Osteoblast (primary cell): ENCODE results near the gene CCDC138. TPM values are rescaled to one million over a fixed set of nuclear protein-coding genes. Genes with fewer than 3 reads are reported as not detected.

Experiments
- DNase-seq: peaks from one replicate; pipeline ENCODE4 v3.0.0; 2011; ENCODE audit warnings: low spot score, mixed read lengths; ENCODE audit not compliant: insufficient read length; ENCODE audit errors: missing footprints
- H2AFZ ChIP-seq: 2 replicates; pipeline ENCODE4 v1.6.0; 2011; ENCODE audit warnings: mild to moderate bottlenecking, low read length
- H3K27ac ChIP-seq: 2 replicates; pipeline ENCODE4 v1.5.1; 2011; ENCODE audit warnings: mild to moderate bottlenecking, low read depth, low read length, moderate library complexity
- H3K27me3 ChIP-seq: 2 replicates; pipeline ENCODE4 v1.6.0; 2012; ENCODE audit warnings: mild to moderate bottlenecking, control low read depth, inconsistent platforms, low read length, moderate library complexity; ENCODE audit not compliant: insufficient read depth
- H3K36me3 ChIP-seq: 2 replicates; pipeline ENCODE4 v1.5.1; 2011; ENCODE audit warnings: mild to moderate bottlenecking, low read length, control low read depth, moderate library complexity; ENCODE audit not compliant: insufficient read depth
- H3K4me1 ChIP-seq: 2 replicates; pipeline ENCODE4 v1.5.1; 2011; ENCODE audit warnings: mild to moderate bottlenecking, low read length, control low read depth, moderate library complexity; ENCODE audit not compliant: insufficient read depth
- H3K4me2 ChIP-seq: 2 replicates; pipeline ENCODE4 v1.6.0; 2011; ENCODE audit warnings: mild to moderate bottlenecking, low read length; ENCODE audit not compliant: insufficient read depth
- H3K4me3 ChIP-seq: fragments of 200-600 bp; sonication (generic); 3 replicates; pipeline ENCODE4 v1.5.1; 2012; ENCODE audit warnings: mild to moderate bottlenecking, low read length, inconsistent platforms; ENCODE audit not compliant: insufficient read depth
- H3K79me2 ChIP-seq: 2 replicates; pipeline ENCODE4 v1.6.0; 2012; ENCODE audit warnings: mild to moderate bottlenecking, low read length, control low read depth, inconsistent platforms; ENCODE audit not compliant: insufficient read depth
- H3K9me3 ChIP-seq: 2 replicates; pipeline ENCODE4 v1.5.1; 2011; ENCODE audit warnings: low read depth, low read length, control low read depth
- H4K20me1 ChIP-seq: 2 replicates; pipeline ENCODE4 v1.6.0; 2012; ENCODE audit warnings: mild to moderate bottlenecking, low read length, control low read depth; ENCODE audit not compliant: insufficient read depth
- CTCF ChIP-seq: IDR thresholded peaks from 2 replicates; pipeline ENCODE4 v1.5.1; 2011; ENCODE audit warnings: mild to moderate bottlenecking, low read depth, low read length, moderate library complexity; ENCODE audit errors: extremely low read depth
- total RNA-seq: library from RNA; depleted of rRNA; stranded (reverse); fragments of >200 nt; gene quantifications from 2 replicates; pipeline ENCODE4 v1.2.3, GENCODE V29; 2012

The CCDC138 gene
- total RNA-seq, 1 donor: 5.1 TPM

GRCh38 chr2:108911807-108912628 is 125.4 kb downstream of the CCDC138 start:
- Histone ChIP-seq H3K9me3 (no peaks in the 10 kb centered on the region), H2AFZ (no peak overlapping the region), H3K4me2 (no peak overlapping the region), H3K27me3 (peaks cover 20% of the 10 kb centered on the region), H3K79me2 (no peaks in the 10 kb centered on the region), H3K4me3 (no peak overlapping the region), H3K27ac (no peak overlapping the region), H3K4me1 (no peaks in the 10 kb centered on the region), H3K36me3 (no peaks in the 10 kb centered on the region), H4K20me1 (no peaks in the 10 kb centered on the region)
- TF ChIP-seq CTCF: no peak
- no peak for DNase-seq

GRCh38 chr2:108912629-108912902 is 126.0 kb downstream of the CCDC138 start:
- Histone ChIP-seq H3K36me3 (no peaks in the 10 kb centered on the region), H3K4me2 (no peak overlapping the region), H3K79me2 (no peaks in the 10 kb centered on the region), H2AFZ (no peak overlapping the region), H4K20me1 (no peaks in the 10 kb centered on the region), H3K27ac (no peak overlapping the region), H3K4me1 (no peaks in the 10 kb centered on the region), H3K27me3 (peaks cover 20% of the 10 kb centered on the region), H3K4me3 (no peak overlapping the region), H3K9me3 (no peaks in the 10 kb centered on the region)
- no peak for TF ChIP-seq CTCF
- DNase-seq: no peak

- Histone ChIP-seq H3K27me3 (peaks cover 10% of the 10 kb centered on the region), H2AFZ (no peak overlapping the region)
- no peak for DNase-seq
Measured at GRCh38 chr2:108916122-108916795, 129.7 kb downstream of the CCDC138 start.

More at GRCh38 chr2:108916122-108916795, 129.7 kb downstream of the CCDC138 start:
- no peak overlapping the region for H3K27ac ChIP-seq
- TF ChIP-seq CTCF: no peak
- no peaks in the 10 kb centered on the region for H3K36me3 ChIP-seq
- H4K20me1 ChIP-seq: no peaks in the 10 kb centered on the region
- no peak overlapping the region for H3K4me3 ChIP-seq
- H3K4me1 ChIP-seq: no peaks in the 10 kb centered on the region
- no peaks in the 10 kb centered on the region for H3K9me3 ChIP-seq
- H3K4me2 ChIP-seq: no peak overlapping the region
- H3K79me2 ChIP-seq: no peaks in the 10 kb centered on the region
